ENCODE data around the gene FKBP5. TPM values are rescaled to one million over a fixed set of nuclear protein-coding genes. Genes with fewer than 3 reads are reported as not detected.
A peak's percentile ranks its signal among the peaks of the same experiment; 100 is the strongest.

The FKBP5 gene
- total and polyA plus RNA-seq, 7 donors: 52.9 to 326 (median 200) TPM

DNA sequence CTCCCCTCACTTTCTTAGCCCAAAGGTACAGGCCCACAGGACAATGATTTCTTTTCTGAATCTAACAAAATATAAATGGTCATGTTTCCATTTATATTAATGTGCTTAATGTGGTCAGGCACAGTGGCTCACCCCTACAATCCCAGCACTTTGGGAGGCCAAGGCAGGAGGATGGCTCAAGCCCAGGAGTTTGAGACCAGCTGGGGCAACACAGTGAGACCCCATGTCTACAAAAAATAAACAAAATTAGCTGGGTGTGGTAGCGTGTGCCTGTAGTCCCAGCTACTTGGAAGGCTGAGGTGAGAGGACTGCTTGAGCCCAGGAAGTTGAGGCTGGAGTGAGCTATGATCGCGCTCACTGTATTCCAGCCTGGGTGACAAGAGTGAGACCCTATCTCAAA lies 98.8 kb downstream of the FKBP5 start:
- 96% methylated on average over 3 of the region's 3 CpGs for WGBS, 2 donors
- Histone ChIP-seq H3K27ac (peak overlapping the region; percentile 81 to 94 (median 86)), H3K36me3 (peaks cover 20 to 85% (median 47%) of the 10 kb centered on the region in 4 donors), H3K4me3 (no peak overlapping the region), H3K4me1 (peaks cover 0 to 99% (median 90%) of the 10 kb centered on the region in 4 donors), H3K27me3 (no peaks in the 10 kb centered on the region), H3K9me3 (no peaks in the 10 kb centered on the region)
- DNase-seq: peak; percentile 54
- intact Hi-C loops (cut with DNase I): loop anchor here (10.0 kb wide), 1 partner anchor 555 kb away; no protein-coding TSS in a partner anchor
- TF ChIP-seq, protein P1, sequence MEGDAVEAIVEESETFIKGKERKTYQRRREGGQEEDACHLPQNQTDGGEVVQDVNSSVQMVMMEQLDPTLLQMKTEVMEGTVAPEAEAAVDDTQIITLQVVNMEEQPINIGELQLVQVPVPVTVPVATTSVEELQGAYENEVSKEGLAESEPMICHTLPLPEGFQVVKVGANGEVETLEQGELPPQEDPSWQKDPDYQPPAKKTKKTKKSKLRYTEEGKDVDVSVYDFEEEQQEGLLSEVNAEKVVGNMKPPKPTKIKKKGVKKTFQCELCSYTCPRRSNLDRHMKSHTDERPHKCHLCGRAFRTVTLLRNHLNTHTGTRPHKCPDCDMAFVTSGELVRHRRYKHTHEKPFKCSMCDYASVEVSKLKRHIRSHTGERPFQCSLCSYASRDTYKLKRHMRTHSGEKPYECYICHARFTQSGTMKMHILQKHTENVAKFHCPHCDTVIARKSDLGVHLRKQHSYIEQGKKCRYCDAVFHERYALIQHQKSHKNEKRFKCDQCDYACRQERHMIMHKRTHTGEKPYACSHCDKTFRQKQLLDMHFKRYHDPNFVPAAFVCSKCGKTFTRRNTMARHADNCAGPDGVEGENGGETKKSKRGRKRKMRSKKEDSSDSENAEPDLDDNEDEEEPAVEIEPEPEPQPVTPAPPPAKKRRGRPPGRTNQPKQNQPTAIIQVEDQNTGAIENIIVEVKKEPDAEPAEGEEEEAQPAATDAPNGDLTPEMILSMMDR (IDR thresholded peaks at IDR 0.05): no peak
- TF ChIP-seq POLR2A (IDR thresholded peaks at IDR 0.05) (no peak), POLR2AphosphoS5 (IDR thresholded peaks at IDR 0.05) (no peak), EP300 (IDR thresholded peaks at IDR 0.05) (no peak)

DNA sequence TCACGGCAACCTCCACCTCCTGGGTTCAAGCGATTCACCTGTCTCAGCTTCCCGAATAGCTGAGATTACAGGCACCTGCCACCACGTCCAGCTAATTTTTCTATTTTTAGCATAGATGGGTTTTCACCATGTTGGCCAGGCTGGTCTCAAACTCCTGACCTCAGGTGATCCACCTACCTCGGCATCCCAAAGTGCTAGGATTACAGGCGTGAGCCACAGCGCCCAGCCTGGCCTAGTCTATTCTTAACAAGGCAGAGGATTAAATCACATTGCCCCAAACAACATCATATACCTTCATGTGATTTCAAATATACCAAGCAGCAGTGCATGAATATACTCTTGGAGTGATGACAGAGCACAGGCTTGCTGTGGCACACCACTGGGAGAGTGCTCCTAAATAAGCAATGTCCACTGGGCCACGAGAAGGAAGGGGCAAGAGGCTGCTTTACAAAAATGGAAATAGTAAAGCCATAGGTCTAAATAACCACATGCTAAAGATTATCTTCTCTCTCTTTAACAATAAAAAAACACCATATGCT lies 99.4 kb downstream of the FKBP5 start:
- Histone ChIP-seq H3K4me3 (no peak overlapping the region), H3K4me1 (peaks cover 0 to 99% (median 89%) of the 10 kb centered on the region in 4 donors), H3K27ac (peak overlapping the region; percentile 81 to 94 (median 86)), H3K27me3 (no peaks in the 10 kb centered on the region), H3K9me3 (no peaks in the 10 kb centered on the region), H3K36me3 (peaks cover 17 to 79% (median 40%) of the 10 kb centered on the region in 4 donors)
- TF ChIP-seq EP300 (IDR thresholded peaks at IDR 0.05) (no peak), POLR2AphosphoS5 (IDR thresholded peaks at IDR 0.05) (peak in 1 of 4 donors; percentile 12), POLR2A (IDR thresholded peaks at IDR 0.05) (no peak)
- TF ChIP-seq, protein P1 (IDR thresholded peaks at IDR 0.05): no peak
- 96 to 97% methylated on average over 8 of the region's 8 CpGs for WGBS, 2 donors
- DNase-seq: no peak
- intact Hi-C loops (cut with DNase I): no loop called here

DNA sequence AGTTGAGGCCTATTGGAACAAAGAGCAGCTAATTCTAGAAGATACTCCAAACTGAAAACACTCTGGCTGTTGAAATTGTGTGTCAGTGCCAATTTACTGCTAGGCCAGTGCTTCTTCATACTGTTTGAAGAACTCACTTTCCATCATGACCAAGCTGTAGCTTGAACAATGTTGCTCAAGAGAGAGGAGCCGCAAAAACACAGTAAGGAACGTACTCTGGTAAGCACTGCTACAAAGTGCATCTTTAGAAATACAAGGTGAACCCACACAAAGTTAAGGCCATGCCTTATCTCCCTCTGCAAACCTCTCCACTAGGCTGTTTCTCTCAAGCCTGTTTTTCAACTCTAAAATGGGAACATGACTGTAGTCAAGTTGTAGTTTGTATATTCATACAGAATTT lies 101.5 kb downstream of the FKBP5 start:
- Histone ChIP-seq H3K36me3 (peaks cover 8 to 74% (median 38%) of the 10 kb centered on the region in 4 donors), H3K27ac (peak overlapping the region; percentile 57 to 94 (median 77)), H3K9me3 (no peaks in the 10 kb centered on the region), H3K4me1 (peaks cover 0 to 87% (median 74%) of the 10 kb centered on the region in 4 donors), H3K4me3 (no peak overlapping the region), H3K27me3 (no peaks in the 10 kb centered on the region)
- intact Hi-C loops (cut with DNase I): loop anchor here (1.0 to 2.0 kb wide), 2 partner anchors 16 to 146 kb away; no protein-coding TSS in a partner anchor
- TF ChIP-seq EP300 (IDR thresholded peaks at IDR 0.05) (no peak), POLR2AphosphoS5 (IDR thresholded peaks at IDR 0.05) (peak in 1 of 4 donors; percentile 11)
- TF ChIP-seq, protein P1 (IDR thresholded peaks at IDR 0.05): no peak
- no peak for DNase-seq
- 89 to 92% methylated on average over 2 of the region's 2 CpGs for WGBS, 2 donors

DNA sequence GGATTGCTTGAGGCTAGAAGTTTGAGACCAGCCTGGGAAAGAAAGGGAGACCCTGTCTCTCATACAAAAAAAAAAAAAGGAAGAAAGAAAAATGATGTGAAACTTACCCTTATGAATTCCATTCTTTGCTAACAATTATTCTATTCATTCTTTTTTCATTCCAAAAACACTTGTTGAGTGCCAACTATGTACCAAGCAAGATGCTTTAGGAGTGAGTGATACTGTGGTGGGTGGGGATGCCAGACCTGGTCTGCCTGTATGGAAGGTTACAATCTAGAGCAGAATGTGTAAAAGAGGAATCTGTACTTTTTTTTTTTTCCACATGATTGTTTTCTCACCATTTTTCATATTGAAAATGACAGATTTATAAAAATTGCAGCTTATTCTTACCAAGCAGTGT lies 102.2 kb downstream of the FKBP5 start:
- H3K9me3 ChIP-seq: no peaks in the 10 kb centered on the region
- peaks cover 0 to 81% (median 68%) of the 10 kb centered on the region in 4 donors for H3K4me1 ChIP-seq
- peaks cover 8 to 76% (median 43%) of the 10 kb centered on the region in 4 donors for H3K36me3 ChIP-seq
- intact Hi-C loops (cut with DNase I): loop anchor here (2.0 kb wide), 1 partner anchor 16 kb away; no protein-coding TSS in a partner anchor
- peak overlapping the region; percentile 57 to 94 (median 77) for H3K27ac ChIP-seq
- H3K27me3 ChIP-seq: no peaks in the 10 kb centered on the region
- no peak overlapping the region for H3K4me3 ChIP-seq
- DNase-seq: no peak
- TF ChIP-seq POLR2AphosphoS5 (IDR thresholded peaks at IDR 0.05) (no peak), EP300 (IDR thresholded peaks at IDR 0.05) (no peak), POLR2A (IDR thresholded peaks at IDR 0.05) (no peak)
- TF ChIP-seq, protein P1 (IDR thresholded peaks at IDR 0.05): no peak
